ENCODE measurements around the gene GPR52. TPM values are rescaled to one million over a fixed set of nuclear protein-coding genes. Genes with fewer than 3 reads are reported as not detected.

The GPR52 gene
- total and polyA plus RNA-seq, 4 donors = 0.05 to 7.3 (median 1.4) TPM

DNA sequence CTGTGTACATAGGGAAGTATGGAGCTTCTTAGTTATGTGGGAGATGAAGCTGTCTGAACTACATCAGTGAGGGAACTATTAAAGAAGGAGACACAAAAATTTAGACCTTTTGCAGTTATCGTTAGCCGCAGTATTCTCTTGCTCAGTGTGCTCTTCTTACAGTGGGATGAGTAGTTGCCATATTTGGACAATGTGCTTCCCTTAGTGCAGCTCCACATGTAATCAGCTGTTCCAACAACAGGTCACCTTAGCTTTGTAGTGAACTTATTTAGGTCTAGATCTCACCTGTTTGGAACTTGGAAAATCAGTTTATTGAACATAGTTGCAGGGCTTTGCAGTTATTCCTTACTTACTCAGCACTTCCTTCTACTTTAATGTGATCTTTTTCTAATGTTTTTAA lies 18.1 kb downstream of the GPR52 start:
- Histone ChIP-seq H3K9ac (ENCODE audit: insufficient read depth in 1 of 2, low read length in 2 of 2) (no peak overlapping the region), H3K27ac (ENCODE audit: low read depth in 1 of 2, low read length in 1 of 2) (no peak overlapping the region), H3K9me3 (ENCODE audit: control insufficient read depth in 4 of 4, insufficient read depth in 3 of 4, low read length in 3 of 4) (no peaks in the 10 kb centered on the region), H3K4me1 (ENCODE audit: control insufficient read depth in 5 of 5, insufficient read depth in 5 of 5, low read length in 5 of 5) (peaks cover 0 to 5% (median 0%) of the 10 kb centered on the region in 5 donors), H3K4me3 (no peak overlapping the region), H3K36me3 (ENCODE audit: control insufficient read depth in 4 of 4, insufficient read depth in 4 of 4, low read length in 4 of 4) (no peaks in the 10 kb centered on the region), H3K27me3 (ENCODE audit: control insufficient read depth in 3 of 3, insufficient read depth in 3 of 3, low read length in 2 of 3) (no peaks in the 10 kb centered on the region)
- DNase-seq (no peak), ATAC-seq (ENCODE audit: insufficient read depth, low FRiP score) (no peak)
- TF ChIP-seq, protein P1, sequence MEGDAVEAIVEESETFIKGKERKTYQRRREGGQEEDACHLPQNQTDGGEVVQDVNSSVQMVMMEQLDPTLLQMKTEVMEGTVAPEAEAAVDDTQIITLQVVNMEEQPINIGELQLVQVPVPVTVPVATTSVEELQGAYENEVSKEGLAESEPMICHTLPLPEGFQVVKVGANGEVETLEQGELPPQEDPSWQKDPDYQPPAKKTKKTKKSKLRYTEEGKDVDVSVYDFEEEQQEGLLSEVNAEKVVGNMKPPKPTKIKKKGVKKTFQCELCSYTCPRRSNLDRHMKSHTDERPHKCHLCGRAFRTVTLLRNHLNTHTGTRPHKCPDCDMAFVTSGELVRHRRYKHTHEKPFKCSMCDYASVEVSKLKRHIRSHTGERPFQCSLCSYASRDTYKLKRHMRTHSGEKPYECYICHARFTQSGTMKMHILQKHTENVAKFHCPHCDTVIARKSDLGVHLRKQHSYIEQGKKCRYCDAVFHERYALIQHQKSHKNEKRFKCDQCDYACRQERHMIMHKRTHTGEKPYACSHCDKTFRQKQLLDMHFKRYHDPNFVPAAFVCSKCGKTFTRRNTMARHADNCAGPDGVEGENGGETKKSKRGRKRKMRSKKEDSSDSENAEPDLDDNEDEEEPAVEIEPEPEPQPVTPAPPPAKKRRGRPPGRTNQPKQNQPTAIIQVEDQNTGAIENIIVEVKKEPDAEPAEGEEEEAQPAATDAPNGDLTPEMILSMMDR (IDR thresholded peaks at IDR 0.05; ENCODE audit: control extremely low read depth, extremely low read depth) = no peak
- WGBS, 2 donors = 97 to 100% methylated on average over 2 of the region's 2 CpGs

DNA sequence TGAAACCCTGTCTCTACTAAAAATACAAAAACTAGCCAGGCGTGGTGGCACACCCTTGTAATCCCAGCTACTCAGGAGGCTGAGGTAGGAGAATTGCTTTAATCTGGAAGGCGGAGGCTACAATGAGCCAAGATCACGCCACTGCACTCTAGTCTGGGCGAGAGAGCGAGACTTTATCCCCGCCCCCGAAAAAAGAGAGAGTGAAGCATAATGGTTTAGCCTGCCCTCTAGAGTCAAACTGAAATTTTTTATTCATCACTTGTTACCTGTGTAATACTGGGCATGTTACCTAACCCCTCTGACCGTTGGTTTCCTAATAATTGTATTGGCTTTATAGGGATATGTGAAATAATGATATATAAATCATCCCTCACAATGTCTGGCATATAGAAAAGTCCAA lies 18.8 kb downstream of the GPR52 start:
- WGBS, 2 donors = 96 to 97% methylated on average over 8 of the region's 8 CpGs
- ATAC-seq (ENCODE audit: insufficient read depth, low FRiP score) = no peak
- Histone ChIP-seq H3K4me1 (ENCODE audit: control insufficient read depth in 5 of 5, insufficient read depth in 5 of 5, low read length in 5 of 5) (peaks cover 0 to 5% (median 0%) of the 10 kb centered on the region in 5 donors), H3K9me3 (ENCODE audit: control insufficient read depth in 4 of 4, insufficient read depth in 3 of 4, low read length in 3 of 4) (no peaks in the 10 kb centered on the region), H3K36me3 (ENCODE audit: control insufficient read depth in 4 of 4, insufficient read depth in 4 of 4, low read length in 4 of 4) (no peaks in the 10 kb centered on the region), H3K27me3 (ENCODE audit: control insufficient read depth in 3 of 3, insufficient read depth in 3 of 3, low read length in 2 of 3) (no peaks in the 10 kb centered on the region), H3K9ac (ENCODE audit: insufficient read depth in 1 of 2, low read length in 2 of 2) (no peak overlapping the region), H3K4me3 (no peak overlapping the region), H3K27ac (ENCODE audit: low read depth in 1 of 2, low read length in 1 of 2) (no peak overlapping the region)
- TF ChIP-seq, protein P1 (IDR thresholded peaks at IDR 0.05; ENCODE audit: control extremely low read depth, extremely low read depth) = no peak
- no peak for DNase-seq

DNA sequence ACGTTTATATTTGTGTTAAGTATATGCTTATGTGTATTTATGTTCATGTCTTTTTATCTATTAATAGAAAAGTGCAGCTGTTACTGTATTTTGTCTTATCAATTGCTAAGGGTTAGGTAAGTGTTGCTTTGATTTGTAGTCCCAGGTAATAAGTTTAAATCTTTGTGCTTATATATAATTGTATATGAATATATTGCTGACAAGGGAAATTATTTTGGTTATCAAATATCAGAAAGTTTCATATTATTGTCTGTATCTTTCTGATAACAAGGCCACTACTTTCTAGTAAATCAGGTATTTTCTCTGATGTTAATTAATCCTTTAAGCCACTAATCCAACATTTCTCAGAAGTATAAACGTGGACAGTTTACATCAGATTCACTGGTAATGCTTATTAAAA lies 21.3 kb downstream of the GPR52 start:
- WGBS, 2 donors = 71 to 80% methylated on average over 2 of the region's 2 CpGs
- Histone ChIP-seq H3K4me1 (ENCODE audit: control insufficient read depth in 5 of 5, insufficient read depth in 5 of 5, low read length in 5 of 5) (peaks cover 0 to 11% (median 0%) of the 10 kb centered on the region in 5 donors), H3K4me3 (no peak overlapping the region), H3K36me3 (ENCODE audit: control insufficient read depth in 4 of 4, insufficient read depth in 4 of 4, low read length in 4 of 4) (no peaks in the 10 kb centered on the region), H3K27me3 (ENCODE audit: control insufficient read depth in 3 of 3, insufficient read depth in 3 of 3, low read length in 2 of 3) (no peaks in the 10 kb centered on the region), H3K9me3 (ENCODE audit: control insufficient read depth in 4 of 4, insufficient read depth in 3 of 4, low read length in 3 of 4) (no peaks in the 10 kb centered on the region), H3K9ac (ENCODE audit: insufficient read depth in 1 of 2, low read length in 2 of 2) (no peak overlapping the region), H3K27ac (ENCODE audit: low read depth in 1 of 2, low read length in 1 of 2) (no peak overlapping the region)
- TF ChIP-seq, protein P1 (IDR thresholded peaks at IDR 0.05; ENCODE audit: control extremely low read depth, extremely low read depth) = no peak
- ATAC-seq (ENCODE audit: insufficient read depth, low FRiP score) = no peak
- no peak for DNase-seq

DNA sequence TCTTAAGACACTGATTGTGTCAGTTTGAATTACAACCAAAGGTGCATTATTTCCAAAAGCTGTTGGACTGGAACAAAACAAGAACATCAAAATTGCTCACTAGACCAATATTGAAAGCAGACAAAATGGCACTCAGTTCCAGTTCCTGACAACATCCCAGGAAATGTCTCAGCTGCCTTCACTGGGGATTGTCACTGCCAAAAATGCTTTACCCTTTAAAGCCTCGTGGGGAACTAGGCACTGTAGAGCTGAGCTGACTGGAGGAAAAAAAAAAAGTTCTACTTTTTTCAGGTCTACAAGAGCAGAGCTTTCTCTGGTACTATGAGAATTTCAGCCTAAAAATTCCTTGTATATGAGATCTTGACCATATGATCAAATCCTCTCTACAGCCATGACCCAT lies 21.9 kb downstream of the GPR52 start:
- no peaks in the 10 kb centered on the region for H3K36me3 ChIP-seq (ENCODE audit: control insufficient read depth in 4 of 4, insufficient read depth in 4 of 4, low read length in 4 of 4)
- TF ChIP-seq, protein P1 (IDR thresholded peaks at IDR 0.05; ENCODE audit: control extremely low read depth, extremely low read depth) = no peak
- H3K9me3 ChIP-seq (ENCODE audit: control insufficient read depth in 4 of 4, insufficient read depth in 3 of 4, low read length in 3 of 4) = no peaks in the 10 kb centered on the region
- no peaks in the 10 kb centered on the region for H3K27me3 ChIP-seq (ENCODE audit: control insufficient read depth in 3 of 3, insufficient read depth in 3 of 3, low read length in 2 of 3)
- no peak overlapping the region for H3K4me3 ChIP-seq
- WGBS, 2 donors = 29 to 73% methylated on average over 1 of the region's 1 CpG
- peak in 1 of 3 donors; percentile 16 for DNase-seq
- no peak overlapping the region for H3K27ac ChIP-seq (ENCODE audit: low read depth in 1 of 2, low read length in 1 of 2)
- ATAC-seq (ENCODE audit: insufficient read depth, low FRiP score) = no peak
- H3K9ac ChIP-seq (ENCODE audit: insufficient read depth in 1 of 2, low read length in 2 of 2) = no peak overlapping the region
- H3K4me1 ChIP-seq (ENCODE audit: control insufficient read depth in 5 of 5, insufficient read depth in 5 of 5, low read length in 5 of 5) = peaks cover 0 to 11% (median 0%) of the 10 kb centered on the region in 5 donors
